ENCODE data around the gene CCDC137.

- TF ChIP-seq POLR2A (IDR thresholded peaks at IDR 0.05): no peak
- no peak for TF ChIP-seq CTCF (IDR thresholded peaks at IDR 0.05)
- TF ChIP-seq EP300 (IDR thresholded peaks at IDR 0.05): no peak
Observed at GRCh38 chr17:81717766-81718089, 51.2 kb downstream of the CCDC137 start.
